MCF 10A (cell line): Measurements from ENCODE around the gene LYZL4. TPM values are rescaled to one million over a fixed set of nuclear protein-coding genes. Genes with fewer than 3 reads are reported as not detected.

Experiments used
- BruUV-seq: library from RNA; stranded (reverse); fragments of 400-500 nt; replicated peaks from 2 replicates; lab custom pipeline; 2021; lab: Mats Ljungman, UMichigan
- CTCF ChIA-PET: fragments of 300-600 bp; sonication (Branson Sonifier 250); formaldehyde crosslinking; extraction: SDS; loops from one replicate; lab custom pipeline; 2021; ENCODE audit warnings: antibody characterized with exemption, inconsistent platforms; lab: Yijun Ruan, JAX
- POLR2A ChIA-PET: fragments of 300-600, 350-650 bp; sonication (Branson Sonifier 250); formaldehyde crosslinking; extraction: SDS; loops from one replicate; lab custom pipeline; 2020; ENCODE audit warnings: antibody characterized with exemption, inconsistent platforms; lab: Yijun Ruan, JAX
- DNase-seq: peaks from one replicate; pipeline ENCODE4 v3.0.0-alpha.2; 2018; ENCODE audit not compliant: unreplicated experiment
- H3K27ac Mint-ChIP-seq: one replicate; pipeline ENCODE4 v1.8.0; 2022; ENCODE audit warnings: mild to moderate bottlenecking, low read depth, mixed read lengths; ENCODE audit not compliant: unreplicated experiment
- H3K27me3 Mint-ChIP-seq: one replicate; pipeline ENCODE4 v1.8.0; 2022; ENCODE audit warnings: mixed read lengths; ENCODE audit not compliant: insufficient read depth, unreplicated experiment
- H3K36me3 Mint-ChIP-seq: one replicate; pipeline ENCODE4 v1.8.0; 2022; ENCODE audit warnings: mild to moderate bottlenecking, moderate library complexity, mixed read lengths; ENCODE audit not compliant: insufficient read depth, unreplicated experiment
- H3K4me1 Mint-ChIP-seq: one replicate; pipeline ENCODE4 v1.8.0; 2022; ENCODE audit warnings: mixed read lengths; ENCODE audit not compliant: insufficient read depth, unreplicated experiment
- H3K4me3 Mint-ChIP-seq: one replicate; pipeline ENCODE4 v1.8.0; 2022; ENCODE audit warnings: mild to moderate bottlenecking, moderate library complexity, mixed read lengths; ENCODE audit not compliant: unreplicated experiment
- H3K9me3 Mint-ChIP-seq: one replicate; pipeline ENCODE4 v1.8.0; 2022; ENCODE audit warnings: mixed read lengths; ENCODE audit not compliant: unreplicated experiment
- CTCF ChIP-seq: fragments of 200-600 bp; IDR thresholded peaks from one replicate; pipeline ENCODE4 v1.8.0; 2022; ENCODE audit warnings: antibody characterized with exemption, mild to moderate bottlenecking; ENCODE audit not compliant: unreplicated experiment
- intact Hi-C: fragments of 100-400 bp; cut with micrococcal nuclease; formaldehyde crosslinking; loops from 2 replicates; pipeline ENCODE4 v1.14.1; 2022
- total RNA-seq: library from RNA; stranded (reverse); gene quantifications from 2 replicates; pipeline ENCODE4 v1.2.3, GENCODE V29; 2022

Gene LYZL4
- total RNA-seq, 1 experiment from 2014 or later = not detected

- Mint-ChIP-seq H3K4me3 (no peak overlapping the region), H3K27me3 (no peaks in the 10 kb centered on the region), H3K36me3 (no peaks in the 10 kb centered on the region), H3K9me3 (peaks cover 6% of the 10 kb centered on the region), H3K27ac (no peak overlapping the region), H3K4me1 (no peaks in the 10 kb centered on the region)
- ChIA-PET CTCF (no interaction called here), POLR2A (no interaction called here)
- intact Hi-C loops = no loop called here
- TF ChIP-seq CTCF = no peak
- BruUV-seq = no TSS peak
- no peak for DNase-seq
Observed at GRCh38 chr3:42368861-42369260, 41.5 kb downstream of the LYZL4 start.

GRCh38 chr3:42367903-42368302, 42.5 kb downstream of the LYZL4 start:
- H3K9me3 Mint-ChIP-seq = peaks cover 6% of the 10 kb centered on the region
- no peak for TF ChIP-seq CTCF
- no peak overlapping the region for H3K27ac Mint-ChIP-seq
- no peaks in the 10 kb centered on the region for H3K27me3 Mint-ChIP-seq
- CTCF ChIA-PET = interaction anchor here (0.6 to 1.7 kb wide), 2 partner anchors 88 to 120 kb away, joined by 4 read pairs; no protein-coding TSS in a partner anchor
- BruUV-seq = no TSS peak
- intact Hi-C loops = no loop called here
- no peaks in the 10 kb centered on the region for H3K36me3 Mint-ChIP-seq
- no peaks in the 10 kb centered on the region for H3K4me1 Mint-ChIP-seq
- H3K4me3 Mint-ChIP-seq = no peak overlapping the region
- DNase-seq = no peak
- POLR2A ChIA-PET = no interaction called here

- Mint-ChIP-seq H3K9me3 (peaks cover 6% of the 10 kb centered on the region), H3K36me3 (no peaks in the 10 kb centered on the region), H3K27ac (no peak overlapping the region), H3K27me3 (no peaks in the 10 kb centered on the region), H3K4me3 (no peak overlapping the region), H3K4me1 (no peaks in the 10 kb centered on the region)
- intact Hi-C loops = no loop called here
- no TSS peak for BruUV-seq
- CTCF ChIA-PET = interaction anchor here (1.7 kb wide), 1 partner anchor 119 kb away, joined by 4 read pairs; no protein-coding TSS in a partner anchor
- no peak for DNase-seq
- POLR2A ChIA-PET = no interaction called here
- TF ChIP-seq CTCF = no peak
Observed at GRCh38 chr3:42366550-42366949, 43.9 kb downstream of the LYZL4 start.

- intact Hi-C loops = no loop called here
- Mint-ChIP-seq H3K4me3 (no peak overlapping the region), H3K27ac (no peak overlapping the region), H3K4me1 (no peaks in the 10 kb centered on the region), H3K9me3 (no peaks in the 10 kb centered on the region), H3K36me3 (no peaks in the 10 kb centered on the region), H3K27me3 (no peaks in the 10 kb centered on the region)
- no peak for DNase-seq
- ChIA-PET CTCF (no interaction called here), POLR2A (no interaction called here)
- no peak for TF ChIP-seq CTCF
- no TSS peak for BruUV-seq
Observed at GRCh38 chr3:42357335-42357734, 53.1 kb downstream of the LYZL4 start.
